Activated B cell treated with CpG ODN at 0.5 μM for 24 hours (primary cell): Measurements from ENCODE around the gene GTPBP1. TPM values are rescaled to one million over a fixed set of nuclear protein-coding genes. Genes with fewer than 3 reads are reported as not detected.

ENCODE experiments used
- ATAC-seq: fragments of 200-7000 bp; cut with Tn5 transposase; one replicate; pipeline ENCODE4 v1.10.0; 2021; ENCODE audit warnings: low read depth, mild to moderate bottlenecking, moderate library complexity
- CTCF ChIA-PET: fragments of 350-600 bp; sonication (Branson Sonifier 250); formaldehyde crosslinking; loops from one replicate; lab custom pipeline; 2021; ENCODE audit warnings: antibody characterized with exemption; lab: Charles Lee
- POLR2A ChIA-PET: fragments of 350-600 bp; sonication (Branson Sonifier 250); formaldehyde crosslinking; loops from one replicate; lab custom pipeline; 2021; ENCODE audit warnings: antibody characterized with exemption; lab: Charles Lee
- DNase-seq: peaks from one replicate; pipeline ENCODE4 v3.0.0; 2022
- H3K27ac Mint-ChIP-seq: one replicate; pipeline ENCODE4 v1.8.0; 2020; ENCODE audit warnings: mixed read lengths
- H3K27me3 Mint-ChIP-seq: one replicate; pipeline ENCODE4 v1.8.0; 2021; ENCODE audit warnings: mixed read lengths
- H3K36me3 Mint-ChIP-seq: one replicate; pipeline ENCODE4 v1.8.0; 2021; ENCODE audit warnings: low read depth, mixed read lengths
- H3K4me1 Mint-ChIP-seq: one replicate; pipeline ENCODE4 v1.8.0; 2021; ENCODE audit warnings: mixed read lengths
- H3K4me3 Mint-ChIP-seq: one replicate; pipeline ENCODE4 v1.8.0; 2020; ENCODE audit warnings: mild to moderate bottlenecking, mixed read lengths
- H3K9me3 Mint-ChIP-seq: one replicate; pipeline ENCODE4 v1.8.0; 2020; ENCODE audit warnings: mixed read lengths
- CTCF ChIP-seq: fragments of 200-600 bp; IDR thresholded peaks from one replicate; pipeline ENCODE4 v1.8.0; 2022; ENCODE audit warnings: antibody characterized with exemption, mild to moderate bottlenecking
- intact Hi-C: fragments of 100-400 bp; cut with micrococcal nuclease; formaldehyde crosslinking; loops from one replicate; pipeline ENCODE4 v1.15.1; 2024
- total RNA-seq: library from RNA; stranded (reverse); gene quantifications from 2 replicates; pipeline ENCODE4 v1.2.3, GENCODE V29; 2022

Gene GTPBP1
- total RNA-seq, 1 donor from 2014 or later: 103 TPM

DNA sequence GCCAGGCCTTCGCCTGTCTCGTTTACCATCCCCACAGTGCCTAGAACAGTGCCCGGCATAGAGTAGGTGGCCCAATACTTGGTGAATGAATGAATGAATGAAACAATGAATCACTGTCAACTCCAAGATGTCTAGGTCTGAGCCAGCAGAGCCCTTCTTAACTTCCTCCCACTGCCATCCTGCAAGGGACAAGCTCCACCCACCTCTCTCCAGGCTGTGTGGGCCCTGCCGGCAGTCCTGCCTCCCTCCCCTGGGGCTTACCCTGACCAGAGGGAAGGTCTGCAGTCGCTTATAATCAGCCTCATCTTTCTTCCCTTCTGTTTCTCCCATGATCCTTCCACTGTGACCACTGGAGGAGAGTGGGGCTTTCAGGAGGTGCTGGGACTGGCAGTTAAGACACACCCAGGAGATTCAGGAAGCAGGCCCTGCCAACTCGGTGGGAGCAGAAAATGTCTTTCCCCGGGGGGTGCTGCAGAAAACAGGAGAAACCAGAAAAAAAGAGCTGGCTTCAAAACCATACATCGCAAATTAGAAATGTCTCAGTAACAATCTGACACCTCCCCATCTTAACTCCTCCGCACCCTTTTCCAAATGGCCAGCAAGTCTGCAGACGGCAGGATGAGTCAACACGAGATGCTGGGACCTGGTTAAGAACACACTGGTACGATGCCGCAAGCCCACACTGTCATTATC is 76.8 kb downstream of the GTPBP1 start:
- no peak for TF ChIP-seq CTCF
- H3K4me3 Mint-ChIP-seq: no peak overlapping the region
- no peak for DNase-seq
- no peak for ATAC-seq
- H3K9me3 Mint-ChIP-seq: no peaks in the 10 kb centered on the region
- ChIA-PET POLR2A (no interaction called here), CTCF (no interaction called here)
- intact Hi-C loops: no loop called here
- H3K27me3 Mint-ChIP-seq: no peaks in the 10 kb centered on the region
- no peak overlapping the region for H3K27ac Mint-ChIP-seq
- H3K4me1 Mint-ChIP-seq: no peaks in the 10 kb centered on the region
- peaks cover 23% of the 10 kb centered on the region for H3K36me3 Mint-ChIP-seq

Other genes with a start within 250 kb of the GTPBP1 start
- not detected in 2 replicates for gene KDELR3, start 237.8 kb upstream of the GTPBP1 start, total RNA-seq
- gene DDX17, start 199.6 kb upstream of the GTPBP1 start, total RNA-seq: 533 and 612 TPM in 2 replicates
- gene DMC1, start 135.8 kb upstream of the GTPBP1 start, total RNA-seq: 0.54 and 0.91 TPM in 2 replicates
- 0.20 and 0.66 TPM in 2 replicates for gene FAM227A, start 49.6 kb upstream of the GTPBP1 start, total RNA-seq
- 7.3 and 14.1 TPM in 2 replicates for gene CBY1, start 49.3 kb upstream of the GTPBP1 start, total RNA-seq
- gene TOMM22, start 24.0 kb upstream of the GTPBP1 start, total RNA-seq: 99.4 and 109 TPM in 2 replicates
- 39.3 and 45.2 TPM in 2 replicates for gene JOSD1, start 5.0 kb upstream of the GTPBP1 start, total RNA-seq
- gene SUN2, start 50.1 kb downstream of the GTPBP1 start, total RNA-seq: 122 and 146 TPM in 2 replicates
- gene DNAL4, start 88.2 kb downstream of the GTPBP1 start, total RNA-seq: 7.7 and 8.4 TPM in 2 replicates
- gene NPTXR, start 138.1 kb downstream of the GTPBP1 start, total RNA-seq: 0.07 and 0.13 TPM in 2 replicates
- 65.6 and 71.8 TPM in 2 replicates for gene CBX6, start 166.3 kb downstream of the GTPBP1 start, total RNA-seq